Renal cortex interstitium (tissue), 11 donors: Measurements from ENCODE around the gene BIN1. TPM values are rescaled to one million over a fixed set of nuclear protein-coding genes. Genes with fewer than 3 reads are reported as not detected.

Experiments used
- DNase-seq, 11 donors: peaks; one replicate each; pipeline ENCODE4 v3.0.0-alpha.2; 2013; ENCODE audit warnings: low read depth in 9 of 11, low spot score in 4 of 11; ENCODE audit errors: extremely low read depth in 1 of 11
- polyA plus RNA-seq, 3 donors: library from polyadenylated mRNA; unstranded; fragments of 120-200 nt; gene quantifications; one replicate each; pipeline ENCODE4 v1.2.1, GENCODE V29; 2013; ENCODE audit not compliant: insufficient read length in 3 of 3

BIN1 gene
- polyA plus RNA-seq, 3 donors, result 83.9 to 128 (median 116) TPM

- no peak for DNase-seq
These were observed 37.4 kb downstream of the BIN1 start for GRCh38 chr2:127069536-127069935.

GRCh38 chr2:127069003-127069402 is 38.0 kb downstream of the BIN1 start:
- DNase-seq, result no peak

GRCh38 chr2:127068351-127068741 is 38.6 kb downstream of the BIN1 start:
- no peak for DNase-seq

- DNase-seq, result peak in 4 of 11 donors; percentile 57 to 66 (median 60)
These were observed 39.2 kb downstream of the BIN1 start for GRCh38 chr2:127067620-127068350.

GRCh38 chr2:127066942-127067341 is 40.0 kb downstream of the BIN1 start:
- no peak for DNase-seq

GRCh38 chr2:127065940-127066318 is 41.0 kb downstream of the BIN1 start:
- no peak for DNase-seq

GRCh38 chr2:127065299-127065939 is 41.5 kb downstream of the BIN1 start:
- no peak for DNase-seq

GRCh38 chr2:127064642-127065250 is 42.2 kb downstream of the BIN1 start:
- DNase-seq, result peak in 4 of 11 donors; percentile 61 to 65 (median 64)

GRCh38 chr2:127063701-127064590 is 43.0 kb downstream of the BIN1 start:
- DNase-seq, result no peak

- DNase-seq, result peak in 1 of 11 donors; percentile 42
These were observed 45.3 kb downstream of the BIN1 start for GRCh38 chr2:127061375-127062273.

GRCh38 chr2:127060264-127060945 is 46.5 kb downstream of the BIN1 start:
- no peak for DNase-seq

GRCh38 chr2:127059559-127059958 is 47.4 kb downstream of the BIN1 start:
- DNase-seq, result no peak

GRCh38 chr2:127058954-127059252 is 48.1 kb downstream of the BIN1 start:
- DNase-seq, result no peak

- DNase-seq, result no peak
These were observed 48.6 kb downstream of the BIN1 start for GRCh38 chr2:127058246-127058953.

- DNase-seq, result no peak
These were observed 49.3 kb downstream of the BIN1 start for GRCh38 chr2:127057371-127058245.

GRCh38 chr2:127056631-127057370 is 50.2 kb downstream of the BIN1 start:
- no peak for DNase-seq
